DND-41 (cell line): ENCODE measurements around the gene NBAS.

Source experiments
- CTCF ChIP-seq: IDR thresholded peaks from 2 replicates; pipeline ENCODE4 v1.5.1; 2012; ENCODE audit warnings: borderline replicate concordance, low read length, moderate library complexity, mild to moderate bottlenecking; ENCODE audit not compliant: poor library complexity, severe bottlenecking; ENCODE audit errors: extremely low read depth
- EZH2 ChIP-seq: IDR thresholded peaks from 3 replicates; pipeline ENCODE4 v1.6.1; 2012; ENCODE audit warnings: borderline replicate concordance, low read depth, mild to moderate bottlenecking, moderate library complexity, low read length, inconsistent platforms; ENCODE audit not compliant: severe bottlenecking

GRCh38 chr2:15457868-15458267 is 103.3 kb downstream of the NBAS start:
- TF ChIP-seq CTCF (no peak), EZH2 (no peak)
